Upper lobe of left lung (tissue), 6 donors: ENCODE results near the gene GALNT14. TPM values are rescaled to one million over a fixed set of nuclear protein-coding genes. Genes with fewer than 3 reads are reported as not detected.
A peak's percentile ranks its signal among the peaks of the same experiment; 100 is the strongest.
"Not testable (repeated sequence)": the region's sequence is repeated elsewhere in the genome, so short reads cannot be mapped to it uniquely, and the experiment has no call there.

Experiments used
- ATAC-seq, 2 donors: fragments of 200-7000 bp; cut with Tn5 transposase; one replicate each; pipeline ENCODE4 v1.9.1; 2022; ENCODE audit warnings: mild to moderate bottlenecking in 2 of 2, moderate library complexity in 2 of 2; ENCODE audit not compliant: low FRiP score in 2 of 2
- DNase-seq, 2 donors: peaks; one replicate each; pipeline ENCODE4 v3.0.0-alpha.2; 2019 to 2020
- H3K27ac ChIP-seq, 4 donors: fragments of 200-600 bp; sonication (generic); one replicate each; pipeline ENCODE4 v1.5.1; 2016 to 2019
- H3K27me3 ChIP-seq, 4 donors: fragments of 200-600 bp; sonication (generic); one replicate each; pipeline ENCODE4 v1.5.1; 2017 to 2019
- H3K36me3 ChIP-seq, 4 donors: fragments of 200-600 bp; sonication (generic); one replicate each; pipeline ENCODE4 v1.5.1; 2016 to 2019
- H3K4me1 ChIP-seq, 4 donors: fragments of 200-600 bp; sonication (generic); one replicate each; pipeline ENCODE4 v1.5.1; 2018 to 2019
- H3K4me3 ChIP-seq, 4 donors: fragments of 200-600 bp; sonication (generic); one replicate each; pipeline ENCODE4 v1.5.1; 2017 to 2019; ENCODE audit warnings: mild to moderate bottlenecking in 2 of 4, moderate library complexity in 1 of 4
- H3K9me3 ChIP-seq, 4 donors: fragments of 200-600 bp; sonication (generic); one replicate each; pipeline ENCODE4 v1.5.1; 2018 to 2019
- EP300 ChIP-seq, 4 donors: sonication (generic); formaldehyde crosslinking; IDR thresholded peaks; one replicate each; pipeline ENCODE4 v1.5.1; 2017; ENCODE audit warnings: antibody characterized with exemption in 4 of 4, control low read depth in 2 of 4
- POLR2A ChIP-seq, 4 donors: fragments of 450-650 bp; IDR thresholded peaks; one replicate each; pipeline ENCODE4 v1.5.1; 2016 to 2017; ENCODE audit warnings: antibody characterized with exemption in 4 of 4, mild to moderate bottlenecking in 2 of 4
- POLR2AphosphoS5 ChIP-seq, 2 donors: sonication (generic); formaldehyde crosslinking; IDR thresholded peaks; one replicate each; pipeline ENCODE4 v1.5.1; 2017; ENCODE audit warnings: antibody characterized with exemption in 2 of 2
- WGBS, 2 donors: methylation state at CpG; one replicate each; pipeline ENCODE4 v1.1.5; 2017 to 2018; 5-methylcytosine and 5-hydroxymethylcytosine counted together
- total RNA-seq, 6 donors: library from RNA; depleted of rRNA in 4 of 6; stranded (reverse); fragments of >200 nt in 4 of 6; gene quantifications; one replicate each; pipeline versions ENCODE4 v1.1.0 to v1.2.1, GENCODE V29; 2016 to 2021
- TF ChIP-seq, protein P1 (sequence below), 6 experiments: fragments of 450-650 bp in 4 of 6; fragments of 200-600 bp in 2 of 6; sonication (generic) in 2 of 6; IDR thresholded peaks; one replicate each; pipeline ENCODE4 v1.5.1; 2016 to 2019; ENCODE audit warnings: antibody characterized with exemption in 6 of 6
- donor health status: DM: no; HTN: no; CAD: no; lungs with moderate emphysema.
- donor health status: DM: no; HTN: yes; CAD: no; lungs with severe emphysema.

The GALNT14 gene, protein sequence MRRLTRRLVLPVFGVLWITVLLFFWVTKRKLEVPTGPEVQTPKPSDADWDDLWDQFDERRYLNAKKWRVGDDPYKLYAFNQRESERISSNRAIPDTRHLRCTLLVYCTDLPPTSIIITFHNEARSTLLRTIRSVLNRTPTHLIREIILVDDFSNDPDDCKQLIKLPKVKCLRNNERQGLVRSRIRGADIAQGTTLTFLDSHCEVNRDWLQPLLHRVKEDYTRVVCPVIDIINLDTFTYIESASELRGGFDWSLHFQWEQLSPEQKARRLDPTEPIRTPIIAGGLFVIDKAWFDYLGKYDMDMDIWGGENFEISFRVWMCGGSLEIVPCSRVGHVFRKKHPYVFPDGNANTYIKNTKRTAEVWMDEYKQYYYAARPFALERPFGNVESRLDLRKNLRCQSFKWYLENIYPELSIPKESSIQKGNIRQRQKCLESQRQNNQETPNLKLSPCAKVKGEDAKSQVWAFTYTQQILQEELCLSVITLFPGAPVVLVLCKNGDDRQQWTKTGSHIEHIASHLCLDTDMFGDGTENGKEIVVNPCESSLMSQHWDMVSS
- total RNA-seq, result 1 to 10 TPM in 4 of 6 donors, under 1 TPM in 1, not detected in 1; 0.98 to 2.6 (median 1.4) TPM

DNA sequence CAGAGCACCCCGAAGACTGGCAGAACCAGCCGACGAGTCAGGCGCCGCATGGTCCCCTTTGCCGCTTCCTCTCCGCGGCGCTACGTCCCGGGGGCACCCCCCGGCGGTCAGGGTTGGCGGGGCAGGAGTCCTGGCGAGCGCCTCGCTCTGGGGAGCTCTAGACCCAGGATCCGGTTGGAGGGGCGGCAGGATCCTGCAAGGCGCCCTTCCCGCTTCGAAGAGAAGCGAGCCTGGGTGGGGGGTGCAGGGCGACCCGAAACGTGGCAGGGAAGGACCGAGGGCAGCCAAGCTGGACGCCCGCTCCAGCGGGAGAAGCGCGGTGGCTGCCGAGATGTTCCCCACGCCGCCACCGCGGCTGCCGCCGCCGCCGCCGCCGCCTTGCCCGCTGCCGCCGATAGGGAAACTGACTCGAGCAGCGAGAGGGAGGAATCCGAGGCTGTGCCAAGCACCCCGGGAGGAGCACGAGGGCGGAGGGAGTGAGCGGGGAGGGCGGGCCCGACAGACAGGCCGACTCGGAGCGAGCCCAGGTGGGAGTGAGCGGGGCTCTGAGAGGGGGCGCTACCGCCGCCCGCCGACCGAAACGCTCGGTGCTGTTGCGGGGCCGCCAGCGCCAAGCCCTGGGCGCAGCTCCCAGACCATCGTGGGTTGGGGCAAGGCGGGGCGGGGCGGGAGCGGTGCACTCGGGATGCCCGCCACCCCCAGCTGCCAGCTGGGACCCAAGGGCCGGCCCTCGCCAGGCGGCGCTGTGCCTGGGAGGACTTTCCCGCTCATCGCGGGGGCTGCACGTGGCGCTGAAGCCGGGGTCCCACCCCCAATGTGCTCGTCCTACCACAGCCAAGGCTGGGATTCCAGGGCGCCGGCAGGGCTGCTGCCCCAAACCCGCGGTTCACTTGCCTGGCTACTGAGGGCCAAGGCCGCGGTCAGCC is at the start of gene GALNT14:
GALNT14 (minus strand) TSS at position 404 of the 926 bp plus-strand sequence; CDS start at position 50, 354 bp downstream.
- H3K36me3 ChIP-seq, result no peaks in the 10 kb centered on the region
- peak within 1 kb of the TSS; percentile 2 to 70 (median 61) for H3K4me3 ChIP-seq
- TF ChIP-seq, protein P1, sequence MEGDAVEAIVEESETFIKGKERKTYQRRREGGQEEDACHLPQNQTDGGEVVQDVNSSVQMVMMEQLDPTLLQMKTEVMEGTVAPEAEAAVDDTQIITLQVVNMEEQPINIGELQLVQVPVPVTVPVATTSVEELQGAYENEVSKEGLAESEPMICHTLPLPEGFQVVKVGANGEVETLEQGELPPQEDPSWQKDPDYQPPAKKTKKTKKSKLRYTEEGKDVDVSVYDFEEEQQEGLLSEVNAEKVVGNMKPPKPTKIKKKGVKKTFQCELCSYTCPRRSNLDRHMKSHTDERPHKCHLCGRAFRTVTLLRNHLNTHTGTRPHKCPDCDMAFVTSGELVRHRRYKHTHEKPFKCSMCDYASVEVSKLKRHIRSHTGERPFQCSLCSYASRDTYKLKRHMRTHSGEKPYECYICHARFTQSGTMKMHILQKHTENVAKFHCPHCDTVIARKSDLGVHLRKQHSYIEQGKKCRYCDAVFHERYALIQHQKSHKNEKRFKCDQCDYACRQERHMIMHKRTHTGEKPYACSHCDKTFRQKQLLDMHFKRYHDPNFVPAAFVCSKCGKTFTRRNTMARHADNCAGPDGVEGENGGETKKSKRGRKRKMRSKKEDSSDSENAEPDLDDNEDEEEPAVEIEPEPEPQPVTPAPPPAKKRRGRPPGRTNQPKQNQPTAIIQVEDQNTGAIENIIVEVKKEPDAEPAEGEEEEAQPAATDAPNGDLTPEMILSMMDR (IDR thresholded peaks at IDR 0.05), result peak; percentile 23 to 52 (median 38)
- no peak for TF ChIP-seq POLR2A (IDR thresholded peaks at IDR 0.05)
- peaks cover 17 to 24% (median 20%) of the 10 kb centered on the region in 4 donors for H3K4me1 ChIP-seq
- WGBS, 2 donors, result 3 to 5% methylated on average over 18 to 53 of the region's 95 CpGs
- no peaks in the 10 kb centered on the region for H3K9me3 ChIP-seq
- H3K27ac ChIP-seq, result no peak within 1 kb of the TSS
- DNase-seq (peak; percentile 50 to 90), ATAC-seq (peak; percentile 64 to 74)
- H3K27me3 ChIP-seq, result peaks cover 0 to 17% (median 6%) of the 10 kb centered on the region in 4 donors

DNA sequence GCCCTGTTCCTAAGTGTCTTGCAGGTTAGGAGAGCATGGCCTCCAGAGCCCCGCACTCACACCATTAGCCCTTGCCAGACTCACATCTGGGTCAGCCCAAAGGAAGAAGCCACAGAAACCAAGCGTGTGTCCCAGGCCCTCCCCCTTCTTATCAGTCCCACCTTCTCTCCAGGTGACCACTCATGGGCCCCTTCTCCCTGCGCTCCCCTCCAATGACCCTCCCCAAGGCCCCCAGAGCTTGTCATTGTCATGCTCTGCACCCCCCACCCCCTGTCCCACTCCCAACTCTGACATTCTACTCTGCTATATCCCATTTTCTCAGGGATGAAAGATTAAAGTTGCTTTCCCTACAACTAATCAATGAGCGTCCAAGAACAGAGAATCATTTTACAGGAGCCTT is 48.9 kb upstream of the GALNT14 start:
- 90 to 91% methylated on average over 4 of the region's 4 CpGs for WGBS, 2 donors
- Histone ChIP-seq H3K27ac (no peak overlapping the region), H3K27me3 (no peaks in the 10 kb centered on the region), H3K36me3 (no peaks in the 10 kb centered on the region), H3K9me3 (no peaks in the 10 kb centered on the region), H3K4me1 (no peaks in the 10 kb centered on the region), H3K4me3 (no peak overlapping the region)
- ATAC-seq, result no peak
- DNase-seq, result no peak
- TF ChIP-seq, protein P1 (IDR thresholded peaks at IDR 0.05), result no peak

DNA sequence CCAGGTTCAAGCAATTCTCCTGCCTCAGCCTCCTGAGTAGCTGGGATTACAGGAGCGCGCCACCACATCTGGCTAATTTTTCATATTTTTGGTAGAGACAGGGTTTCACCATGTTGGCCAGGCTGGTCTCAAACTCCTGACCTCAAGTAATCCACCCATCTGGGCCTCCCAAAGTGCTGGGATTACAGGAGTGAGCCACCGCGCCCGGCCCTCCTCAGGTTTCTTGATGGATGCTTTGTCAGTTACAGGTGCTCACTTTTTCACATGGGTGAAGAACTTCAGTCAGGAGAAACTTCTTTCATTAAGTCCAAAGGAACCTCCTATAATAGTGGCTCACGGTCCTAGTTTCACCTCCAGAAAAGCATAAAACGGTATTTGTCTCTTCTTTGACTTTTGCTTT is 45.7 kb upstream of the GALNT14 start:
- H3K9me3 ChIP-seq, H3K4me1 ChIP-seq, H3K27ac ChIP-seq, H3K4me3 ChIP-seq, H3K36me3 ChIP-seq, H3K27me3 ChIP-seq, ATAC-seq: not testable (repeated sequence)
- DNase-seq, result peak in 1 of 2 donors; percentile 6
- WGBS, 2 donors, result 86 to 94% methylated on average over 7 of the region's 7 CpGs

DNA sequence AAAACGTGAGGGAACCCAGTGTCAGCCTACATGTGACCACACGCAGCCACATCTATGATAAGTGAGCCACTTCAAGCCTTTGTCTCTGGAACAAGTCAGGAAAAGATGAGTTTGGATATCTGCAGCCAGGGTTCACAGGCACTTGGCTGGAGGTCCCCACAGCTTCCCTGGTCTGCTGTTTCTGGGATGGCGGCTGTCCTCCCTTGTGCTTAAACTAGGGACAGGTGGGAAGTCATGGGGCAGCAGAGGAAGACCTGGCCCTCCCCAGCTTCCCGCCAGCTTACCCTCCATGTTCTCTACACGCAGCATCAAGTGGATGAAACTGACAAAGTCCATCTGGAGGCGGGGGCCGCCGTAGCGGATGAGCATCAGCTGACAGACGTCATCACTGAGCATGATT is 38.5 kb upstream of the GALNT14 start:
- Histone ChIP-seq H3K4me1 (no peaks in the 10 kb centered on the region), H3K9me3 (no peaks in the 10 kb centered on the region), H3K27ac (no peak overlapping the region), H3K4me3 (no peak overlapping the region), H3K36me3 (no peaks in the 10 kb centered on the region), H3K27me3 (no peaks in the 10 kb centered on the region)
- 84 to 87% methylated on average over 3 to 6 of the region's 10 CpGs for WGBS, 2 donors
- no peak for ATAC-seq
- no peak for TF ChIP-seq EP300 (IDR thresholded peaks at IDR 0.05)
- DNase-seq, result peak in 1 of 2 donors; percentile 41

DNA sequence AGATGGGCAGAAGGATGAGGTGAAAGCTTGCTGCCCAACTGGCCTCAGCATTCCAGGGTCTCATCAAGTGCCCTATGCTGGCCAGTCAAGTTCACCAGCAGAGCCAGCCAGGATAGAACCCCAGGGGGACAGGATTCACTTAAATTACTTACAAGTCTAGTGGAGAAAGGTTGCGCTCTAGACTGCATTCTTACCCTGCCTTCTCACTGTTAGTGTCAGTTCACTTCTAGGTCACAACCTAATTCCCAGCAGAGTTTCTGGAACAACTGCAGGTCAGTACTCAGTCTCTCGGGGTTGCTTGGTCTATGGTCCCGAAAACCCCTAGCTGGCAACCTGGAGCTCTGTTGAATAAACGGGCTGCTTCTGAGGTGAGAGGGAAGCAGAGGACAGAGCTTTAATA is 32.9 kb upstream of the GALNT14 start:
- 93 to 96% methylated on average over 4 of the region's 4 CpGs for WGBS, 2 donors

More for the DNA sequence above, 32.9 kb upstream of the GALNT14 start:
- Histone ChIP-seq H3K36me3 (no peaks in the 10 kb centered on the region), H3K4me3 (no peak overlapping the region), H3K27ac (no peak overlapping the region), H3K9me3 (no peaks in the 10 kb centered on the region), H3K27me3 (no peaks in the 10 kb centered on the region), H3K4me1 (no peaks in the 10 kb centered on the region)
- TF ChIP-seq EP300 (IDR thresholded peaks at IDR 0.05) (no peak), POLR2A (IDR thresholded peaks at IDR 0.05) (no peak), POLR2AphosphoS5 (IDR thresholded peaks at IDR 0.05) (no peak)
- TF ChIP-seq, protein P1 (IDR thresholded peaks at IDR 0.05), result no peak
- DNase-seq (no peak), ATAC-seq (no peak)
